Uterus (tissue), 2 donors: ENCODE measurements around the gene C9orf40.

Source experiments
- POLR2A ChIP-seq, 2 donors: fragments of 450-650 bp; IDR thresholded peaks; one replicate each; pipeline ENCODE4 v1.6.1; 2016; ENCODE audit warnings: antibody characterized with exemption in 2 of 2, mild to moderate bottlenecking in 1 of 2, moderate library complexity in 1 of 2
- TF ChIP-seq, protein P1 (sequence below), 4 experiments: fragments of 200-600 bp in 2 of 4; fragments of 450-650 bp in 2 of 4; sonication (generic) in 2 of 4; IDR thresholded peaks; one replicate each; pipeline ENCODE4 v1.5.1; 2016 to 2019; ENCODE audit warnings: antibody characterized with exemption in 4 of 4, mild to moderate bottlenecking in 2 of 4, moderate library complexity in 1 of 4

DNA sequence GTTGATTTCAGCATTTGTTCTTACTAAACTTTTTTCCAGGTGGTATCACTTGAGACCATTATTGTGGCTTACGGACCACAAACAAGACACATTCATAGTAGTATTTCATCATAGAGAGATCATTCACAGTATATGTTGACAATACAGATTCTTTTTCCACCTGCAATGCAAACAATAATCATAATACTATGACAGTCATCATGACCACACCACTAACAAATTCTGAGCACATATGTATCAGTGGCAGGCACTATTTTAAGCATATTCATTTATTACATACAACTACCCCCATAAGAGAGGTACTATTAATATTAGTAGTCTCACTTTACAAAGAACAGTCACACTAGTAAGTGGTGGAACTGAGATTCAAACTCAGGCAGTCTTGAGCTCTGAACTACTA is 31.0 kb upstream of the C9orf40 start:
- TF ChIP-seq, protein P1, sequence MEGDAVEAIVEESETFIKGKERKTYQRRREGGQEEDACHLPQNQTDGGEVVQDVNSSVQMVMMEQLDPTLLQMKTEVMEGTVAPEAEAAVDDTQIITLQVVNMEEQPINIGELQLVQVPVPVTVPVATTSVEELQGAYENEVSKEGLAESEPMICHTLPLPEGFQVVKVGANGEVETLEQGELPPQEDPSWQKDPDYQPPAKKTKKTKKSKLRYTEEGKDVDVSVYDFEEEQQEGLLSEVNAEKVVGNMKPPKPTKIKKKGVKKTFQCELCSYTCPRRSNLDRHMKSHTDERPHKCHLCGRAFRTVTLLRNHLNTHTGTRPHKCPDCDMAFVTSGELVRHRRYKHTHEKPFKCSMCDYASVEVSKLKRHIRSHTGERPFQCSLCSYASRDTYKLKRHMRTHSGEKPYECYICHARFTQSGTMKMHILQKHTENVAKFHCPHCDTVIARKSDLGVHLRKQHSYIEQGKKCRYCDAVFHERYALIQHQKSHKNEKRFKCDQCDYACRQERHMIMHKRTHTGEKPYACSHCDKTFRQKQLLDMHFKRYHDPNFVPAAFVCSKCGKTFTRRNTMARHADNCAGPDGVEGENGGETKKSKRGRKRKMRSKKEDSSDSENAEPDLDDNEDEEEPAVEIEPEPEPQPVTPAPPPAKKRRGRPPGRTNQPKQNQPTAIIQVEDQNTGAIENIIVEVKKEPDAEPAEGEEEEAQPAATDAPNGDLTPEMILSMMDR (IDR thresholded peaks at IDR 0.05): no peak
- no peak for TF ChIP-seq POLR2A (IDR thresholded peaks at IDR 0.05)
